ENCODE data around the gene SNTG2. TPM values are rescaled to one million over a fixed set of nuclear protein-coding genes. Genes with fewer than 3 reads are reported as not detected.

The SNTG2 gene
- total RNA-seq, 4 donors from 2014 or later: 1.9 to 14.0 (median 6.7) TPM

GRCh38 chr2:1286929-1287328 is 336.3 kb downstream of the SNTG2 start:
- no peak for DNase-seq (ENCODE audit: low spot score)
- ATAC-seq (ENCODE audit: low FRiP score): no peak
- TF ChIP-seq, protein P1, sequence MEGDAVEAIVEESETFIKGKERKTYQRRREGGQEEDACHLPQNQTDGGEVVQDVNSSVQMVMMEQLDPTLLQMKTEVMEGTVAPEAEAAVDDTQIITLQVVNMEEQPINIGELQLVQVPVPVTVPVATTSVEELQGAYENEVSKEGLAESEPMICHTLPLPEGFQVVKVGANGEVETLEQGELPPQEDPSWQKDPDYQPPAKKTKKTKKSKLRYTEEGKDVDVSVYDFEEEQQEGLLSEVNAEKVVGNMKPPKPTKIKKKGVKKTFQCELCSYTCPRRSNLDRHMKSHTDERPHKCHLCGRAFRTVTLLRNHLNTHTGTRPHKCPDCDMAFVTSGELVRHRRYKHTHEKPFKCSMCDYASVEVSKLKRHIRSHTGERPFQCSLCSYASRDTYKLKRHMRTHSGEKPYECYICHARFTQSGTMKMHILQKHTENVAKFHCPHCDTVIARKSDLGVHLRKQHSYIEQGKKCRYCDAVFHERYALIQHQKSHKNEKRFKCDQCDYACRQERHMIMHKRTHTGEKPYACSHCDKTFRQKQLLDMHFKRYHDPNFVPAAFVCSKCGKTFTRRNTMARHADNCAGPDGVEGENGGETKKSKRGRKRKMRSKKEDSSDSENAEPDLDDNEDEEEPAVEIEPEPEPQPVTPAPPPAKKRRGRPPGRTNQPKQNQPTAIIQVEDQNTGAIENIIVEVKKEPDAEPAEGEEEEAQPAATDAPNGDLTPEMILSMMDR (IDR thresholded peaks at IDR 0.05): no peak

- ATAC-seq (ENCODE audit: low FRiP score) (no peak), DNase-seq (ENCODE audit: low spot score) (no peak)
- TF ChIP-seq, protein P1 (IDR thresholded peaks at IDR 0.05): no peak
These were observed 336.8 kb downstream of the SNTG2 start for GRCh38 chr2:1287427-1287826.

- TF ChIP-seq, protein P1 (IDR thresholded peaks at IDR 0.05): no peak
- no peak for ATAC-seq (ENCODE audit: low FRiP score)
- DNase-seq (ENCODE audit: low spot score): no peak
These were observed 344.3 kb downstream of the SNTG2 start for GRCh38 chr2:1294900-1295299.

GRCh38 chr2:1295740-1296139 is 345.1 kb downstream of the SNTG2 start:
- no peak for ATAC-seq (ENCODE audit: low FRiP score)
- no peak for DNase-seq (ENCODE audit: low spot score)
- TF ChIP-seq, protein P1 (IDR thresholded peaks at IDR 0.05): no peak

- TF ChIP-seq, protein P1 (IDR thresholded peaks at IDR 0.05): no peak
- no peak for DNase-seq (ENCODE audit: low spot score)
- ATAC-seq (ENCODE audit: low FRiP score): no peak
These were observed 346.9 kb downstream of the SNTG2 start for GRCh38 chr2:1297372-1298159.

- DNase-seq (ENCODE audit: low spot score): no peak
- ATAC-seq (ENCODE audit: low FRiP score): no peak
- TF ChIP-seq, protein P1 (IDR thresholded peaks at IDR 0.05): no peak
These were observed 348.4 kb downstream of the SNTG2 start for GRCh38 chr2:1299043-1299442.

DNA sequence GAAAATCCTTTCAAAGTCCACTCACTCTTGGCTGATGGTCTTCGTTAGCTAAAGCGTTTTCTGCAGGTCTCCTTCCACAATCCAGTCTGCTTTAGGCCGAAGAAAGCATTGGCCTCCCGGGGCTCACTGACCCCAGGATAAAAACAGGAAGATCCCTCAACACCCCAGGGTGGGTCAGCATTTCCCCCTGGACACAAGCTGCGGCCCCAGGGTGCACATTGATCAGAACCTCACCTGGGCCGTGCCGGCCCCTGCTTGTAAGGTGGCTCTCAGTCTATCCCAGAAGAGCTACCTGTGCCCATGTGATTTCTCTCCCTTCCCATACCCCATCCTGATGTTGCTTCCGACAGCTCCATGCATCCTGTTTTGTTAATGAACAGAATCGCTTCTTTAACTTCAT is 349.6 kb downstream of the SNTG2 start:
- no peak for DNase-seq (ENCODE audit: low spot score)
- no peak for ATAC-seq (ENCODE audit: low FRiP score)
- TF ChIP-seq, protein P1 (IDR thresholded peaks at IDR 0.05): no peak

Measured in omental fat pad (tissue), 4 donors.